ENCODE measurements around the gene STAT2. TPM values are rescaled to one million over a fixed set of nuclear protein-coding genes. Genes with fewer than 3 reads are reported as not detected.

STAT2 gene
- total and polyA plus RNA-seq, 9 of the 15 experiments (the other 6 are each of a cell fraction or from before 2014, with no cell fraction given): 15.5 to 46.9 (median 40.1) TPM

GRCh38 chr12:56315249-56315621 lies 44.7 kb downstream of the STAT2 start:
- TF ChIP-seq ZNF717 (CRISPR knock-in tag; IDR thresholded peaks at IDR 0.05) (no peak), DDX20 (tag; IDR thresholded peaks at IDR 0.05; ENCODE audit: low read depth) (no peak), FOXK1 (CRISPR knock-in tag; IDR thresholded peaks at IDR 0.05; ENCODE audit: borderline replicate concordance) (peak; percentile 51; the same call in 1 of the 2 replicates), HDAC1 (IDR thresholded peaks at IDR 0.05) (no peak), RBM39 (optimal IDR thresholded peaks at IDR 0.05; ENCODE audit: low read depth, low read length) (peak; percentile 29), ZFX (CRISPR knock-in tag; IDR thresholded peaks at IDR 0.05) (peak; percentile 70), MYNN (IDR thresholded peaks at IDR 0.05) (0 out of 2 replicates have a peak, but pooled peaks have one; percentile 4), MYNN (CRISPR knock-in tag; IDR thresholded peaks at IDR 0.05) (no peak), ZNF561 (CRISPR knock-in tag; conservative IDR thresholded peaks at IDR 0.05) (no peak), HNRNPL (IDR thresholded peaks at IDR 0.05; ENCODE audit: low read depth, low read length) (no peak), NR2C2 (CRISPR knock-in tag; IDR thresholded peaks at IDR 0.05) (peak; percentile 71; the same call in 1 of the 2 replicates), NR2C2 (tag; IDR thresholded peaks at IDR 0.05) (no peak), HMGXB4 (CRISPR knock-in tag; IDR thresholded peaks at IDR 0.05) (peak; percentile 35; the same call in 1 of the 2 replicates), CREB1 (IDR thresholded peaks at IDR 0.05) (no peak), CREB1 (CRISPR knock-in tag; IDR thresholded peaks at IDR 0.05) (0 out of 2 replicates have a peak, but pooled peaks have one; percentile 21)
- TF ChIP-seq, protein P1, sequence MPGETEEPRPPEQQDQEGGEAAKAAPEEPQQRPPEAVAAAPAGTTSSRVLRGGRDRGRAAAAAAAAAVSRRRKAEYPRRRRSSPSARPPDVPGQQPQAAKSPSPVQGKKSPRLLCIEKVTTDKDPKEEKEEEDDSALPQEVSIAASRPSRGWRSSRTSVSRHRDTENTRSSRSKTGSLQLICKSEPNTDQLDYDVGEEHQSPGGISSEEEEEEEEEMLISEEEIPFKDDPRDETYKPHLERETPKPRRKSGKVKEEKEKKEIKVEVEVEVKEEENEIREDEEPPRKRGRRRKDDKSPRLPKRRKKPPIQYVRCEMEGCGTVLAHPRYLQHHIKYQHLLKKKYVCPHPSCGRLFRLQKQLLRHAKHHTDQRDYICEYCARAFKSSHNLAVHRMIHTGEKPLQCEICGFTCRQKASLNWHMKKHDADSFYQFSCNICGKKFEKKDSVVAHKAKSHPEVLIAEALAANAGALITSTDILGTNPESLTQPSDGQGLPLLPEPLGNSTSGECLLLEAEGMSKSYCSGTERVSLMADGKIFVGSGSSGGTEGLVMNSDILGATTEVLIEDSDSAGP (CRISPR knock-in tag; IDR thresholded peaks at IDR 0.05): peak; percentile 61; the same call in 1 of the 2 replicates
- TF ChIP-seq, protein P2, sequence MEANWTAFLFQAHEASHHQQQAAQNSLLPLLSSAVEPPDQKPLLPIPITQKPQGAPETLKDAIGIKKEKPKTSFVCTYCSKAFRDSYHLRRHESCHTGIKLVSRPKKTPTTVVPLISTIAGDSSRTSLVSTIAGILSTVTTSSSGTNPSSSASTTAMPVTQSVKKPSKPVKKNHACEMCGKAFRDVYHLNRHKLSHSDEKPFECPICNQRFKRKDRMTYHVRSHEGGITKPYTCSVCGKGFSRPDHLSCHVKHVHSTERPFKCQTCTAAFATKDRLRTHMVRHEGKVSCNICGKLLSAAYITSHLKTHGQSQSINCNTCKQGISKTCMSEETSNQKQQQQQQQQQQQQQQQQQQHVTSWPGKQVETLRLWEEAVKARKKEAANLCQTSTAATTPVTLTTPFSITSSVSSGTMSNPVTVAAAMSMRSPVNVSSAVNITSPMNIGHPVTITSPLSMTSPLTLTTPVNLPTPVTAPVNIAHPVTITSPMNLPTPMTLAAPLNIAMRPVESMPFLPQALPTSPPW (CRISPR knock-in tag; IDR thresholded peaks at IDR 0.05): peak; percentile 13; the same call in 1 of the 2 replicates
- Histone ChIP-seq H4K20me1 (replicated peaks; ENCODE audit: control insufficient read depth, insufficient read depth, low read length) (no peaks in the 10 kb centered on the region), H3K4me1 (replicated peaks in 1 of 2; ENCODE audit: control insufficient read depth in 2 of 2, insufficient read depth in 2 of 2, low read length in 2 of 2) (peaks cover 11% of the 10 kb centered on the region in 2 experiments; a peak in 4 of 5 replicates), H3K4me3 (peak overlapping the region; percentile 72), H3K27me3 (ENCODE audit: control insufficient read depth in 2 of 2, insufficient read depth in 2 of 2, low read length in 2 of 2) (no peaks in the 10 kb centered on the region), H3K9ac (ENCODE audit: insufficient read depth in 1 of 2, low read depth in 2 of 2, low read length in 2 of 2) (peak overlapping the region; percentile 85 to 98), H3K79me2 (ENCODE audit: control insufficient read depth, insufficient read depth, low read length) (peaks cover 19% of the 10 kb centered on the region), H3K4me2 (ENCODE audit: insufficient read depth, low read length) (peak overlapping the region; percentile 90), H3K9me1 (ENCODE audit: control insufficient read depth, insufficient read depth, low read length) (no peaks in the 10 kb centered on the region), H2AFZ (ENCODE audit: low read depth, low read length) (peak overlapping the region; percentile 87), H3K9me3 (replicated peaks; ENCODE audit: control insufficient read depth, insufficient read depth, low read depth, low read length) (no peaks in the 10 kb centered on the region), H3K27ac (ENCODE audit: extremely low read depth, low read depth, low read length) (peak overlapping the region; percentile 77), H3K36me3 (ENCODE audit: control insufficient read depth, insufficient read depth, low read length) (peaks cover 55% of the 10 kb centered on the region)
- DNase-seq (ENCODE audit: extremely low read depth in 1 of 4, low spot score in 3 of 4) (peak; percentile 22 to 35 (median 28)), FAIRE-seq (no peak), ATAC-seq (peak; percentile 15)
- in situ Hi-C loops (cut with MboI) (no loop called here), intact Hi-C loops (cut with micrococcal nuclease) (loop anchor here (1.0 to 5.0 kb wide), 2 partner anchors 62 to 125 kb away; no protein-coding TSS in a partner anchor)
- ChIA-PET CTCF (ENCODE audit: low intra/inter-chr PET ratio) (no interaction called here), POLR2A (interaction anchor here (0.7 to 4.2 kb wide), 13 partner anchors 8 to 149 kb away, joined by 3 to 26 read pairs (median 4); partner anchors contain the start of genes IL23A and PAN2)
- WGBS (ENCODE audit: insufficient coverage, low coverage, missing lambda C conversion rate): 0% methylated on average over 11 of the region's 11 CpGs
- BruUV-seq (replicated peaks): TSS peak; percentile 82

All from K562 (cell line).